ENCODE data around the gene TMEM235.

GRCh38 chr17:78256707-78257591 lies 25.5 kb downstream of the TMEM235 start:
- TF ChIP-seq CTCF (IDR thresholded peaks at IDR 0.05) (no peak), POLR2A (IDR thresholded peaks at IDR 0.05) (no peak)
